ENCODE results near the gene ST3GAL2.

DNA sequence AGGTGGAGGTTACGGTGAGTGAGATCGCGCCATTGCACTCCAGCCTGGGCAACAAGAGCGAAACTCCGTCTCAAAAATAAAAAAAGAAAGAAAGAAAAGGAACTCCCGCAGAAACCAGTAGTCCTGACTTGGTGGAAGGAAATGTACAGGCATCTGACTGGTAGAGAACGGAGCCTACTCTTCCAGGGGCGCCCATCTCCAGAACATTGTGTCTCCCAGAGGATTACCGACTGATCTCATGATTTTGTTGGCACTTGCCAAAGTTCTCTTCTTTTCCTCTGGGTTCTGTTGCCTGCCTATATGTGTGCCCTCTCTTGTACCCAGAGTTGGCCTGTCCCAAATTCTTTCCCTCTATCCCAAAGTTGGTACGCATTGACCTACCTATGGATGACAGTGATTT, 68.0 kb downstream of the ST3GAL2 start:
- TF ChIP-seq POLR2A (IDR thresholded peaks at IDR 0.05; ENCODE audit: extremely low read depth, insufficient read length), result no peak
- TF ChIP-seq MYC (IDR thresholded peaks at IDR 0.05; ENCODE audit: low read depth, low read length), result no peak
- TF ChIP-seq, protein P1, sequence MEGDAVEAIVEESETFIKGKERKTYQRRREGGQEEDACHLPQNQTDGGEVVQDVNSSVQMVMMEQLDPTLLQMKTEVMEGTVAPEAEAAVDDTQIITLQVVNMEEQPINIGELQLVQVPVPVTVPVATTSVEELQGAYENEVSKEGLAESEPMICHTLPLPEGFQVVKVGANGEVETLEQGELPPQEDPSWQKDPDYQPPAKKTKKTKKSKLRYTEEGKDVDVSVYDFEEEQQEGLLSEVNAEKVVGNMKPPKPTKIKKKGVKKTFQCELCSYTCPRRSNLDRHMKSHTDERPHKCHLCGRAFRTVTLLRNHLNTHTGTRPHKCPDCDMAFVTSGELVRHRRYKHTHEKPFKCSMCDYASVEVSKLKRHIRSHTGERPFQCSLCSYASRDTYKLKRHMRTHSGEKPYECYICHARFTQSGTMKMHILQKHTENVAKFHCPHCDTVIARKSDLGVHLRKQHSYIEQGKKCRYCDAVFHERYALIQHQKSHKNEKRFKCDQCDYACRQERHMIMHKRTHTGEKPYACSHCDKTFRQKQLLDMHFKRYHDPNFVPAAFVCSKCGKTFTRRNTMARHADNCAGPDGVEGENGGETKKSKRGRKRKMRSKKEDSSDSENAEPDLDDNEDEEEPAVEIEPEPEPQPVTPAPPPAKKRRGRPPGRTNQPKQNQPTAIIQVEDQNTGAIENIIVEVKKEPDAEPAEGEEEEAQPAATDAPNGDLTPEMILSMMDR (IDR thresholded peaks at IDR 0.05; ENCODE audit: low read depth, low read length), result no peak
- TF ChIP-seq, protein P2, sequence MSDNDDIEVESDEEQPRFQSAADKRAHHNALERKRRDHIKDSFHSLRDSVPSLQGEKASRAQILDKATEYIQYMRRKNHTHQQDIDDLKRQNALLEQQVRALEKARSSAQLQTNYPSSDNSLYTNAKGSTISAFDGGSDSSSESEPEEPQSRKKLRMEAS (IDR thresholded peaks at IDR 0.05; ENCODE audit: low read depth, low read length), result no peak

Measured in NB4 (cell line).